Activated CD4-positive, alpha-beta T cell treated with anti-CD3 and anti-CD28 coated beads, Interleukin-2, amount 10 ng/mL, durations not matched to agents 7 days and 5 days (primary cell): ENCODE data around the gene TEX10. TPM values are rescaled to one million over a fixed set of nuclear protein-coding genes. Genes with fewer than 3 reads are reported as not detected.

Experiments used
- CTCF ChIA-PET: fragments of 350-600 bp; sonication (Branson Sonifier 250); formaldehyde crosslinking; loops from one replicate; lab custom pipeline; 2021; ENCODE audit warnings: antibody characterized with exemption; lab: Charles Lee
- POLR2A ChIA-PET: fragments of 350-600 bp; sonication (Branson Sonifier 250); formaldehyde crosslinking; loops from one replicate; lab custom pipeline; 2021; ENCODE audit warnings: antibody characterized with exemption; lab: Charles Lee
- DNase-seq: peaks from one replicate; pipeline ENCODE4 v3.0.0-alpha.2; 2020
- H3K27ac Mint-ChIP-seq: one replicate; pipeline ENCODE4 v1.8.0; 2021; ENCODE audit warnings: mild to moderate bottlenecking, moderate library complexity, mixed read lengths
- H3K27me3 Mint-ChIP-seq: one replicate; pipeline ENCODE4 v1.8.0; 2021; ENCODE audit warnings: mixed read lengths
- H3K36me3 Mint-ChIP-seq: one replicate; pipeline ENCODE4 v1.8.0; 2021; ENCODE audit warnings: low read depth, mixed read lengths
- H3K4me1 Mint-ChIP-seq: one replicate; pipeline ENCODE4 v1.8.0; 2021; ENCODE audit warnings: mixed read lengths
- H3K4me3 Mint-ChIP-seq: one replicate; pipeline ENCODE4 v1.8.0; 2021; ENCODE audit warnings: mild to moderate bottlenecking, moderate library complexity, mixed read lengths
- H3K9me3 Mint-ChIP-seq: one replicate; pipeline ENCODE4 v1.8.0; 2021; ENCODE audit warnings: mixed read lengths
- total RNA-seq, 2 experiments: library from RNA; stranded (reverse); gene quantifications; one replicate each; pipeline ENCODE4 v1.2.3, GENCODE V29; 2021

TEX10 gene
- total RNA-seq, 2 experiments from 2014 or later: 18.5 to 20.1 TPM

GRCh38 chr9:100269656-100270055, 83.1 kb downstream of the TEX10 start:
- Mint-ChIP-seq H3K4me1 (no peaks in the 10 kb centered on the region), H3K36me3 (peaks cover 12% of the 10 kb centered on the region), H3K27ac (no peak overlapping the region), H3K27me3 (no peaks in the 10 kb centered on the region), H3K4me3 (no peak overlapping the region), H3K9me3 (no peaks in the 10 kb centered on the region)
- CTCF ChIA-PET: no interaction called here
- DNase-seq: no peak
- POLR2A ChIA-PET: no interaction called here

DNA sequence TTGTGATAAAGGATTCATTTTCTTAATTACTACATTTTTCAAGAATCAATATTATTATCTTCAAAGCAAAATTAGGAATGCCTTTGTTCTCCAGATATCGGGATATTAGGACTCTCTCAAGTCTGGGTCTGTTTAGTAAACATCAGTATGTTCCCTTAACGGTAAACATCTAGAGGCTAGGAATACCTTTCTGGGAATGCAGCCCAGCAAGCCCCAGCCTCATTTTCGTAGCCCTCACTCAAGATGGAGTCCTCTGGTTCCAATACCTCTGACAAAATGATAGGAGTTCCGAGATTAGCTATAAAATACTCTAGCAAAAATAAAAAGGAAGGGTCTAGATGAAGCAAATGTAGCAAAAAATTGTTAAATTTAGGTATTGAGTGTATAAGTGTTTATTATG, 84.5 kb downstream of the TEX10 start:
- Mint-ChIP-seq H3K27me3 (no peaks in the 10 kb centered on the region), H3K27ac (no peak overlapping the region), H3K4me3 (no peak overlapping the region), H3K4me1 (no peaks in the 10 kb centered on the region), H3K36me3 (peaks cover 11% of the 10 kb centered on the region), H3K9me3 (no peaks in the 10 kb centered on the region)
- no peak for DNase-seq
- ChIA-PET POLR2A (no interaction called here), CTCF (no interaction called here)

DNA sequence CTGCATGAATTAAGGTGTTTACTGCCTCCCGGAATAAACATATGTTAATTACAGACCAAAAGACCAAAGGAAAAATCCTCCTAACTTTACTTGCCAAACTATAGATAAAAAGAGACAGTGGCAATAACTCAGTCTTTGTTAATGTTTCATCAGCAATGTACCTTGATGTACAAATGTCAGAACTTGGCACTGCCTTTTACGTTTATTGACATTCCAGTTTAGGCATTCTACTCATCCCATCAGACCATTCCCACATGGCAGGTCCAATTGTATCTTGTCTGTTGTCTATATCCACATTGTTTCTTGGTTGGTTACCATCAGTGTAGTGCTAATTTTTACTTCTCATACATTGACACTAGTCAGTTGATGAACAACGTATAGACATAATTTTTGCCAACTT, 85.5 kb downstream of the TEX10 start:
- Mint-ChIP-seq H3K36me3 (peaks cover 6% of the 10 kb centered on the region), H3K4me1 (no peaks in the 10 kb centered on the region), H3K4me3 (no peak overlapping the region), H3K27ac (no peak overlapping the region), H3K27me3 (no peaks in the 10 kb centered on the region), H3K9me3 (no peaks in the 10 kb centered on the region)
- DNase-seq: no peak
- ChIA-PET POLR2A (no interaction called here), CTCF (interaction anchor here (0.7 kb wide), 1 partner anchor 830 kb away, joined by 4 read pairs; no protein-coding TSS in a partner anchor)

Other genes starting within 250 kb of the TEX10 start
- 10 to 100 TPM; 13.4 to 16.3 TPM for gene MSANTD3, start 74.2 kb upstream of the TEX10 start, total RNA-seq
- not detected for gene TMEFF1, start 120.2 kb upstream of the TEX10 start, total RNA-seq
- gene CAVIN4, start 225.1 kb upstream of the TEX10 start, total RNA-seq: under 1 TPM; 0.10 to 0.12 TPM